ENCODE measurements around the gene COL6A2.
"Not testable (repeated sequence)": the region's sequence is repeated elsewhere in the genome, so short reads cannot be mapped to it uniquely, and the experiment has no call there.

The COL6A2 gene

GRCh38 chr21:46095083-46095719 is 2.7 kb upstream of the COL6A2 start:
- no peak for DNase-seq

DNA sequence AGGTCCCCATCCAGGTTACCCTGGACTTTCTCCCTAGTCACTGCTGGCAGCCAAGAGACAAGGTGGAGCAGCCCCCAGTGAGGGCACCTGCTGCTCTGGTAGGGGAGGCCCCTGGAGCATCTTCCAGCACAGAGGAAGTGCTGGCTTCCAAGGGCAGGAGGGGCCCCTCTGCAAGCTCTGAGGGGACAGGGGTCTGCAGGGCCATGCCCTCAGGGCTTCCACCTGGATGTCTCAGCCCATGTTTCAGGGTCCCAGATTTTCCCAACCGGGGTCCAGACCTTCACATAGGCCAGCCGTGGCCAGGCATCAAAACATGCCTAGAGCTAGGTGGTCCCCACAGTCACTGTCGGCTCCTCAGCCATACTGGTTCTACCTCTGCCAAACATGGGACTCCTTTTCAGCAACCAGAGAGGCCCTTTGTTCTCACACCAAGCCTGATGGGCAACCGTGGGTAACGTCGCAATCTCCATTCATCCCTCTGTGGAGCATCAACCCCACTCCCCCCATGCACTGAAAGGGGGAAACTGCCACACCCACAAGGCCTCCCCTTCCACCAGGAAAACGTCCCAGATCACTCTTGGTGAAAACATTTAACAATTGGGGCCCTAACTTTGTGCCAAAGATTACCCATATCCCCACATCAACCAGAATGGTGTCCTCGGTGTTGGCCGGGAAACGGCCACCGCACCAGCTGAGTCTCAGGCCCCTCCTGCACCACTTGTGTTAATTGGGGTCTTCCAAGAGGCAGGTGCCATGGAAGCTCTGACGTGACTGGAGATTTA is 1.9 kb upstream of the COL6A2 start:
- no peak for DNase-seq

GRCh38 chr21:46096596-46097335 is 1.1 kb upstream of the COL6A2 start:
- no peak for DNase-seq

DNA sequence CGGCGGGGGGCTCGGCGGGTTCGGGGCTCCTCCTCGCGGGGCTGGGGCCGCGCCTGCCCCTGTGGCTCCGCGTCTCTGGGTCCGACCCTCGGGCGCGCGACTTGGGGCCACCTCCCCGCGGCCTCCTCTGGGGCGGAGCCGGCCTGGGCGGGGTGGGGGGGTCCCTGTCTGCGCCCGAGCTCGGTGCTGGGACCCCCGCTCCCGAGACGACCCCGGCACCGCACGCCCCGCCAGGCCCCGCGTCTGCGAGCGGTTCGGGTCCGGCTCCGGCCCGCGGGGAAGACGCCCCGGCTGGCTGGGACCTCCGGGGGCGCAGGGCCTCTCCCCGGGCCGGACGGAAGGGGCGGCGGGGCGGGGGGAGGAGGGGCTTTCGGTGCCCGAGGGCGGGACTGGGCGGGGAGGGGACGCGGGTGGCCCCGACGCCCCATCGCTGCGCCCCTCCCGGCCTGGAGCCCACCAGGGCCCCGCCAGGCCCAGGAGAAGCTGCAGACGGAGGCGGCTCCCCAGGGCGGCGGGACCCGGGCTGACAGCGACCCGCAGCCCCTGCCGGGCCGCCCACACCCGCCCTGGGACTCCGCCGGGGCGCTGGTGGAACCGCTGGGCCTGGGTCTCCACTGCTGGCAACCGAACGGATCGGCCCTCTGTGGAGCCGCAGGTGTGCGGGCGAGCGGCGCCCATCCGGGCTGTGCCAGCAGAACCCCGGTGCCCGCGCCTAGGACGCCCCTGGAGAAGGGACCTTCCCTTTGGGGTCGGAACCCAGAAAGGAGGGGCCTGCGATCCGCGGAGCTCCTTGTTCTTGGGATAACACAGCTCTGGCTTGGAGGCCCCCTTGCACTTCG is 610 bp downstream of the COL6A2 start:
- DNase-seq: no peak

DNA sequence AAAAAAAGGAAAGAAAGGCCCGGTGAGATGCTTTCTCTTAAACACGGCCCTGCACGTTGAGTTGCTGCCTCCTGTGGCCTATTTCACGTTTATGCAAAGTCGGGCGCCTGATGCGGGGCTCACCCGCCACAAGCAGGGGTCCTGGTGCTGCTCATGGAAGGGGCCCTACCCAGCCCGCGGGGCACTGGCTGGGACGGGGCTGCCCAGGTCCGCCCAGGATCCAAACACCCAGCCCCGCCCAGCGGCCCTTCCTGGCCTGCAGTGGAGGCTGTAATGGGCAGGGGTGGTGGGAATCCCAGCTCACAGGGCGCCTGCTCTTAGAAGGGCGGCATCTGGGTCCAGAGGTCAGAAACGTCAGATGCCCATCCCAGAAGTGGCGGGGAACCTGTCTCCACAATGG is 1.6 kb downstream of the COL6A2 start:
- no peak for DNase-seq

DNA sequence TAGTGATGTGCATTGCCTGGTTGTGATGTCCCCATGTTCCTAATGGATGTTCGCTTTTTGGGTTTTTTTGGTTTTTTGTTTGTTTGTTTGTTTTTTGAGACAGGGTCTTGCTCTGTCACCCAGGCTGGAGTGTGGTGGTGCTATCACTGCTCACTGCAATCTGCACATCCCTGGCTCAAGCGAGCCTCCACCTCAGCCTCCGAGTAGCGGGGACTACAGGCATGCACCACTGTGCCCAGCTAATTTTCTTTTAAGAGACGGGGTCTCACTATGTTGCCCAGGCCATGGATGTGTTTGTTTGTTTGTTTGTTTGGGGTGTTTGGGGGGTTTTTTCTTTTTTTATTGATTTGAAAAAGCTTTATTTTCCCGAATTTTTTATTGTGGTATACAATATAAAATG is 2.1 kb downstream of the COL6A2 start:
- DNase-seq: no peak

DNA sequence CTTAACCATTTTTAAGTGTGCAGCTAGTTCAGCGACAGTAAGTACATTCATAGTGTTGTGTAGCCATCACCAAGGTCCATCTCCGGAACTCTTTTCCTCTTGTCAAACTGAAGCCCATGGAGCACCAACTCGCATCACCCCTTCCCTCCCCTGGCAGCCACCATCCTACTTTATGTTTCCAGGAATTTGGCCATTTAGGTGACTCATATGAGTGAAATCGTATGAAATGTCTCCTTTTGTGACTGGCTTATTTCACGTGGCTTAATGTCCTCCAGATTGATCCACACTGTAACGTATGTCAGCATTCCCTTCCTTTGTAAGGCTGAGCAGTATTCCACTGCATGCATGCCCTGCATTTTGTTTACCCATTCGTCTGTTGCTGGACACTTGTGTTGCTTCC is 2.5 kb downstream of the COL6A2 start:
- DNase-seq: no peak

GRCh38 chr21:46100906-46101305 is 3.0 kb downstream of the COL6A2 start:
- DNase-seq: no peak

DNA sequence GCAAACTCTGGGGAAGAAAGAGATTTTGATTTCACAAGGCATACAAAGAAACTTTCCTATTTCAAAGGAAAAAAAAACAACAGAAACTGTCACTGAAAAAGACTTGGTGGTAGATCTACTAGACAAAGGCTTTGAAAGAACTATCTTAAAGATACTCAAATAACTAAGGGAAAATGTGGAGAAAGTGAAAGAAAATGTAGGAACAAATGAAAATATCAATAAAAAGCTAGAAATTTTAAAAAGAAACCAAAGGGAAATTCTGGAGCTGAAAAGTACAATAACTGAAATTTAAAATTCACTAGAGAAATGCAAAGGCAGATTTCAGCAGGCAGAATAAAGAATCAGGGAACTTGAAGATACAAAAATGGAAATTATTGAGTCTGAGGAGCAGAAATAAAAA is 6.2 kb downstream of the COL6A2 start:
- DNase-seq: no peak

GRCh38 chr21:46107376-46107775 is 9.5 kb downstream of the COL6A2 start:
- not testable (repeated sequence) for DNase-seq

DNA sequence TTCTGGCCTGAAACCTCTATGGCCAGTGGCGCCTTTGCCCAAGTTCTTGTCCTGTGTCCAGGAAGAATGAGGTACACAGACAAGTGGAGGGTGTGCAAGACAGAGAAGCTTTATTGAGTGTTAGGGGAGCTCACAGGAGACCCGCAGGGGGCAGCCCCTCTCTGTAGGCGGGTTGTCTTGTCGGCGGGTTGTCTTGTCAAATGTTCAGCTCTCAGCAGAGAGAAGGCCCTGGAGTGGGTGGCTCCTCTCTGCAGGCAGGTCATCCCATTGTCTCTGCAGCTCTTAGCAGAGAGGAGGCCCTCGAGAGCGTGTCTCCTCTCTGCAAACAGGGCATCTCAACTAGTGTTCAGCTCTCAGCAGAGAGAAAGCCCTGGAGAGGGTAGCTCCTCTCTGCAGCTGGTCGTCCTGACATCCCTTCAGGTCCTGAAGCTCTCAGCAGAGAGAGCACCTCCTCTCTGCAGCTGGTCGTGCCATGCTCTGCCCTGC is 11.0 kb downstream of the COL6A2 start:
- no peak for DNase-seq

DNA sequence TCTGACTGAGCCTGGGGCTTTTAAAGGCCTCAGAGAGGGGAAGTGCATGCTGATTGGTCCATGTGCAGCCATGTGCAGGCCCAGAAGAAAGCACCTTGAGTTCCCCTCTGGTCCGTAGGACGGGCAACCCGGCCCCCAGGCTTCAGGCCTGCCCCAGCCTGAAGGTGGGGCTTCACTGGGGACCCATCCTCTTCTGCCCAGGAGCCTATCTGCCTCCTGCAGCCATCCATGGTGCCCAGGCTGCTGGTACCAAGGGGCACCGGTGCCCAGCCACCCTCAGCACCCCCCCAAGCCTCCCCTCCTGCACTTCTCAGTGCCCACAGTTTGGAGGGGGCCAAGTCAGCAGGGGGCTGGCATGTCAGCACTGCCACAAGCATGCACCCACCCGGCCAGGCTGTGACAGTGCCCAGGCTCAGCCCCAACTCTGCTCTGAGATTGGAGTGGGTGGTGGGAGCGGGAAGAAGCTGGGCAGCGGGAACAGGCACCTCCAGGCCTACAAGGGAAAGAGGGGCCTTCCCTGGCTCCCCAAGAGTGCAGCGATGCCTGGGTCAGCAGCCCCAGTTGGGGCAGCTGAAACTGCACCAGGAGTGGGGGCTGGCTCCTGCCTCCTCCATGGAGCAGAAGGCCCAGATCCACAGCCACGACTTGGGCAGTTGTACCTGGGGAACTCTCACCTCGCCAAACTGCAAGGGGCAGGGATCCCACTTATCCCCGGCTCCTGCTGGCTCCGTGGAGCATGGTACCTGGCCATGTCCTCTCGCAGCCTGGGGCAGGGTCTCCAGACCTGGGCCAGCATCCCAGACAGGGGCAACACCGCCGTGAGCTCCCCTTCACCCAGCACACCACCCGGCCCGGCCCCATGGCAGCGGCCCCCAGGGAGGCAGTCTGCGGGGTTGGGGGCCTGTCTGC is 11.7 kb downstream of the COL6A2 start:
- DNase-seq: no peak

DNA sequence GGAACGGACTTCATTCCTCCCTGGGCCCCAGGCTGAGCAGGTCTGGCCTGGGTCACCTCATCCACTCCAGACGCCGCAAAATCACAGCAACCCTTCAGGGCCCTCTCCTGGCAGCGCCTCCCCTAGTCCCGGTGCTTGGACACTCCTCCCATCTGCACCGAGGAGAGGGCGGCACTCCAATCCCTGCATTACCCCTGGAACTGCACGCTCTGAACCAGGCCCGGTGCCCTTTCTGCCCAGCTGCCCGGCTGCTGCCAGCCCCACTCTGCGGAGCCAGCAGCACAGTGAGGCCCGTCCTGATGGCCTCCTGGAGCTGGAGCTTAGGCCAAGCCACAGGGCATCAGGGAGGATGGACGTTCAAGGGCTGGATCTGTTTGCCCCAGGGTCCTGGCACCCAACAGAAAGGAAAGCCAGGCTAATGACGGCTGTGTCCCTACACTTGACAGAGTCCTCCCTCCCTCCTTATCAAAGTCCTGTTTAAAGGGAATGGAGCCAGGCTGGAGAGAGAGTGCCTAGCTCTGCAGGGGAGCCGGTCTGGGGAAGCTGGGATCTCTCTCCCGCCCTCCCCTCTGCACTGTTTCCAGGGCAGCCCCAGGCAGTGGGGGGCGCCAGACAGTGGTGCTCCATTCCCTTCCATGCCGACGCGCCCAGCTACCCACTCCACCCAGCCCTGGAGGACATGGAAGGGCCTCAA is 12.7 kb downstream of the COL6A2 start:
- no peak for DNase-seq

- no peak for DNase-seq
Measured at GRCh38 chr21:46111193-46111571, 13.3 kb downstream of the COL6A2 start.

DNA sequence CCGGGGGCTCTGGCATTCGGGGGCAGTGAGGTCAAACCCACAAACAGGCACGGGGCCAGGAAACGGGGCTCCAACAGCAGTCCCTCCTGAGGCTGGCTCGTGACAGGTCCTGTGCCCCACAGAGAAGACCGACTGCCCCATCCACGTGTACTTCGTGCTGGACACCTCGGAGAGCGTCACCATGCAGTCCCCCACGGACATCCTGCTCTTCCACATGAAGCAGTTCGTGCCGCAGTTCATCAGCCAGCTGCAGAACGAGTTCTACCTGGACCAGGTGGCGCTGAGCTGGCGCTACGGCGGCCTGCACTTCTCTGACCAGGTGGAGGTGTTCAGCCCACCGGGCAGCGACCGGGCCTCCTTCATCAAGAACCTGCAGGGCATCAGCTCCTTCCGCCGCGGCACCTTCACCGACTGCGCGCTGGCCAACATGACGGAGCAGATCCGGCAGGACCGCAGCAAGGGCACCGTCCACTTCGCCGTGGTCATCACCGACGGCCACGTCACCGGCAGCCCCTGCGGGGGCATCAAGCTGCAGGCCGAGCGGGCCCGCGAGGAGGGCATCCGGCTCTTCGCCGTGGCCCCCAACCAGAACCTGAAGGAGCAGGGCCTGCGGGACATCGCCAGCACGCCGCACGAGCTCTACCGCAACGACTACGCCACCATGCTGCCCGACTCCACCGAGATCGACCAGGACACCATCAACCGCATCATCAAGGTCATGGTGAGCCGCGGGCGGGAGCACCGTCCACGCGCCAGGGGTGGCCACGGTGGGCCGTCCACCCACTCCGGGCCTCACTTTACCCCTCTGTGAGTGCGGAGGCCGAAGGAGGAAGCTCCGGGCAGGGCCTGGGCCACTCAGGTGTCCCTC is 14.2 kb downstream of the COL6A2 start:
- no peak for DNase-seq

DNA sequence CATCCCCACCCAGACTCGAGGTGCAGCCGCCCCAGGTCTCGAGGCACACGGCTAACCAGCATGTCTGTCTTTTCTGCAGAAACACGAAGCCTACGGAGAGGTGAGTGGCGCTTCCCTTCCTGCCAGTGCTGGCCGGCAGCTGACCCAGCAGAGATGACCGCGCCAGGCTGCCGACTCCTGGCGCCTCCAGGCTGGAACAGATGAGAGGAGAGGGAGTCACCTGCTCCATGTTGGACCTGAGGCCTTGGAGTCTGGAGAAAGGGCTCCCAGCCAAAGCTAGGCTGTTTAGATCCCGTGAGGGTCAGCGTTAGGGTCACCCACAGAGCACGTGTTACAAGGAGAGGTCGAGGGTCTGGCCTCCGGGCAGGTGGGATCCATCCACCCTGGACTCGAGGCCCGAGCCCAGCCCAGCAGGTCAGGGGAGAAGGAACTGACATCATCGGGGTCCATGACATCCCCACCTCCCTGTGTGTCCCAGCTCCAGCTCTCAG is 14.9 kb downstream of the COL6A2 start:
- DNase-seq: no peak

GRCh38 chr21:46113497-46114176 is 15.7 kb downstream of the COL6A2 start:
- no peak for DNase-seq

- DNase-seq: no peak
Measured at GRCh38 chr21:46114963-46115362, 17.1 kb downstream of the COL6A2 start.

GRCh38 chr21:46115441-46116188 is 17.7 kb downstream of the COL6A2 start:
- no peak for DNase-seq
